Raji (cell line): ENCODE results near the gene ASPDH.
A peak's percentile ranks its signal among the peaks of the same experiment; 100 is the strongest.

Experiments
- POLR2A ChIP-seq: IDR thresholded peaks from 2 replicates; pipeline ENCODE4 v1.6.1; 2011; ENCODE audit warnings: low read depth, low read length, control low read depth; ENCODE audit not compliant: insufficient read depth

ASPDH gene

DNA sequence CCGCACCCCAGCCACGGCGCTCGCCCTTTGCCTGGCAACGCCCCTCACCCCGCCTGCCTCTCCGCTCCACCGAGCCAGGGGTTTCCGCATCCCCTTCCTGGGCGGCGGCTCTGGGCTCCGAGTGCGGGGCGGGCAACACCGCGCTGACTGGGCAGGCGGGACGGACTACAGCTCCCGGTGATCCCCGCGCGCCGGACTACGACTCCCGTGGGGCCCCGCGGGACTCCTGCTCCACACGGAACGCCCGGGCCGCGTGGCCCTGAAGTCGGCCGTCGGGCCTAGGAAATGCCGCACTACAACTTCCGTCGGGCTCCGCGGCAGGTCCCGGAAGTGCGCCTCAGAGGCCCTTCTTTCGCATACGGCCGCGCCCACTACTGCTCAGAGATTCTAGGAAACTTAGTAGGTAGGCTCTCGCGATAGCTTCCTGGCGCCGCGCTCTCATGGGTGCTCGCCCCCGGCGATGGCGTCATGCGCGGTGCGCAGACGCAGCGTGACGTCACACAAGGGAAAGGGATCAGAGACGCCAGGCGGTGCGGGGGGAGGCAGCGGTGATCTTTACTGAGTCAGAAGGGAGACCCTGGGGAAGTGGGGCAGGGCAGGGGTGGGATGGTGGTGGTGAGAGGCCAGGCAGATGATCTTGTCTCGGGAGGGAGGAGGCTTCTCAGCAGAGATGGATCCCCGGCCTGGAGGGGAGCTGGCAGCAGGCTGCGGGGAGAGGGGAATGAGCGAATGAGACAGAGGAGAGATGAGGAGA is 2.5 kb downstream of the ASPDH start, which contains the start of gene JOSD2:
Gene JOSD2 (minus strand): TSS at position 123 of the 754 bp plus-strand sequence. CDS start 760 bp downstream, outside the sequence.
- TF ChIP-seq POLR2A = peak; percentile 54

DNA sequence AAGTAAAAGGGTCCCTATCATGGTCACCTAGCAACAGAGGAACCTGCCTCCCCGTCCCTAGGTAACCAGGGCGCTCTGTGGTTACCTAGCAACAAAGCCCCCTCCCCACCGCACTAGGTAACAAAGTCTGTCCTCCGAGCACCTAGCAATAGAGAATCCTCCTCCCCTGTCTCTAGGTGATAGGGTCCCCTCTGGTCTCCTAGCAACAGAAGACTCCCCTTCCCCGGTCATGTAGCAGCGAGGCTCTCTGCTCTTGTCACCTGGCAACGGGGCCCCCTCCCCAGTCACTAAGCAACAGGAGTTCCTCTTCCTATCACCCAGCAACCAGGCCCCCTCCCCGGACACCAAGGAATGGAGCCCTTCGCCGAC is 3.0 kb downstream of the ASPDH start:
- TF ChIP-seq POLR2A = no peak

DNA sequence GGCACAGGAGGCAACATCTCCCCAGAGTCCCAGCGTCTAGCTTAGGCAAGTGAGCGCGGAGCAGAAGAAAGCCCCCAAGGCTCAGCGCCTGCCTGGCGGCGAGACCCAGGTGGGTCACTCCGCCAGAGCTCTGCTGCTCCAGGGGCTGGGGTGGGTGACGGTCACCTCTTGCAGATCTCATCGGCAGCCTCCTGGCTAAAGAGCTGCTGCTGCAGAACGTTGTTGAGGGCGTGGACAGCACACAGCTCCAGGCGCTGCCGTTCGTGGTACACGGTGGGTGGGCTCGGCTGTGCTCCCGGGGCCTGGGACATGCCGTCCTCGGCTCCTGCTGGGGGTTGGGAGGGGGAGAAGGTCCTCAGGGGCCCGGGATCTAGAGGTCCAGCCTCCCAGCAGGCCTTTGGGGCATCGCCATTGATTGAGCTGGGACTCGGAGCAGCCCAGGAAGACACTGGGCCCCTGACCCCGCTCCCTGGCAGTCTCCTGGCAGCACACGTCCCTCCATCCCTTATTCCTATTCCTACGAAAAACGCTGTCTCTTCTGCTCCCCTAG is 3.5 kb downstream of the ASPDH start:
- TF ChIP-seq POLR2A = no peak

DNA sequence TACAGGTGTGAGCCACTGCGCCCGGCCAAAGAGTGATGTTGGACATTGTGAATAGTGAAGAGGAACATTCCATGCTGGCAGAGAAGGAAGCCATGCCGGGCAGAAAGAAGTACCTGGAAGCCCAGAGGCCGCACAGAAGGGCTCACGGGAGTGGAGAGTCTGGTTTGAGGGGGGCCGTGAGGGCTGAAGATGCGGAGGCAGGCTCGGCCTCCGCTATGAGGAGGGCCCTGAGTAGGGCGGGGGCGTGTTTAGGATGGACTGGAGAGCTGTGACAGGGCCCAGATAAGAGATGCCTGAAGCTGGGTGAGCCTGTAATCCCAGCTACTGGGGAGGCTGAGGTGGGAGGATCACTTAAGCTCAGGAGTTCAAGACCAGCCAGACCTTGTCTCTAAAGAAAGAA is 4.3 kb downstream of the ASPDH start:
- no peak for TF ChIP-seq POLR2A

DNA sequence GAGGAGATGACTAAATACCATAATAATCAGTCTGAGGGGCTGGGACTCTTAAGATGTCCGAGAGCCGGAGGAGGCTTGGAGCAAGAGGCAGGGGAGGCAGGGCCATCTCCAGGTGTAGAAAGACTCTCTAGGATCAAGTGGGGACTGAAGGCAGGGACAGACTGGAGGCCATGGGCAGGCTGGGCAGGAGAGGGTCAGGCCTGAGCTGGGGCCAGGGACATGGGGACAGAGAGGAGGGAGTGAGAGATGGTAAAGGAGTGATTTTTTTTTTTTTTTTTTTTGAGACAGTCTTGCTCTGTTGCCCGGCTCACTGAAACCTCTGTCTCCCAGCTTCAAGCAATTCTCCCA is 4.9 kb downstream of the ASPDH start:
- no peak for TF ChIP-seq POLR2A

DNA sequence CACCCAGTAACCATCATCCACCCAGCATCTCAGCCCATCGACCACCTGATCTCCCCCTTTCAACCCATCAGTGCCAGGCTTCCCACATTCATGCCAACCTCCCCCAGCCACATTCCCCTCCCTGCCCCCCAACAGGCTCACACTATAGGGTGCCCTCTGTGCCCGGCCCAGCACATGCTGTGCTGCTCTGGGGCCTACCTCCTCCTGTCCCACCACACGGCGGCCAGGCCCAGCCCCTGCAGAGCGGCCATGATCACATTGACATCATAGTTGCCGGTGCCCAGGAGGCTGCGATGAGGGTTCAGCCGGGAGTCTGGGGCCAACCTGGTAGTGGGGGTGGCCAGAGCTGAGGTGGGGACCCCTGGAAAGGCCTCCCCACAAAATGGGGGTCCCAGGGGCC is 6.3 kb downstream of the ASPDH start:
- no peak for TF ChIP-seq POLR2A

DNA sequence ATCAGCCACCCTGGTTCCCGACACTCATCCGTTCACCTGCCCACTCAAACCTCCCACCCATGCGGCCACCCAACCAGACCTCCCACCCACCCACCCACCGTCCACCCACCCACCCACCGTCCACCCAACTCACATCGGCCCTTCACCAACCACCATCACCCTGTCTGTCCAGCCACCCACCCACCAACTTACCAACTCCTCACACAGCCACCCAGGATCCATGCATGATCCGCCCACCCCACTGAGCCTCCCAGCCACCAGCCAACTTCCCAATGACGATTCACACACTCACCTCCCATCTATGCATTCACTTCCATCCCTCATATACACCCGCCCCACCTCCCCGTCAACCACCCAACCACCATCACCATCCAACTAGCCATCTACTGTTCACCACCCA is 7.0 kb downstream of the ASPDH start:
- TF ChIP-seq POLR2A = no peak

DNA sequence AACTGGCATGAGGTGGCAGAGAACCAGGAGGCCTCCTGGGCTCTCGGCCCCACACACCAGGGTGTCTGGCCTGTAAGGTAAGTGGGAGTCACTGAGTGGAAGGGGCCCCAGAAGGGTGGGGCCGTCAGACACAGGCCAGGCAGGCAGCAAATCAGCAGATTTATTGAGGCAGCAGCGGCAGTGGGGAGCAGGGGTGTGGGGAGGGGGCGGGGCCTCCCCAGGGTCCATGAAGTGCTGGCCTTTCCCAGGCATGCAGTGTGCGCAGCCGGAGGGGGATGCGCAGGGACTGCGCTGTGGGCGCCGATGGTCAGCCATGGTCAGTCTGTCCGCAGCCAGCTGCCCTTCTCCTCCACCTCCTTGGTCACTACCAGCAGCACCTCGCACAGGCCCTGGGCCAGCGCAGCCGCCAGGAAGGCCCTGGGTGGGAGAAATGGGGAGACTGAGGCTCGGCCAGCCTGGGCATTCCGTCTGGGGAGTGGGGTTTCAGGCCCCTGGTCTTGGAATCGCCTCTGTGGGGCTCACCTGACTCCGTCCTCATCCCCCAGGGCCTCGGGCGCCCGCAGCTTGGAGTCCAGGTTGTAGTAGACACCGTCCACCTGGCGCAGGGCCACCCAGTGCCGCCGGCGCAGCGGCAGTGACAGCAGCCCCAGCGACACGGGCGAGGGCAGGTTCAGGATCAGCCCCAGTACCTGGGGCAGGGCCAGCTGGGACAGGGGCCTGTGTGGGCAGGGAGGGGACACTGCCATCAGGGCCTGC is 7.7 kb downstream of the ASPDH start:
- no peak for TF ChIP-seq POLR2A

DNA sequence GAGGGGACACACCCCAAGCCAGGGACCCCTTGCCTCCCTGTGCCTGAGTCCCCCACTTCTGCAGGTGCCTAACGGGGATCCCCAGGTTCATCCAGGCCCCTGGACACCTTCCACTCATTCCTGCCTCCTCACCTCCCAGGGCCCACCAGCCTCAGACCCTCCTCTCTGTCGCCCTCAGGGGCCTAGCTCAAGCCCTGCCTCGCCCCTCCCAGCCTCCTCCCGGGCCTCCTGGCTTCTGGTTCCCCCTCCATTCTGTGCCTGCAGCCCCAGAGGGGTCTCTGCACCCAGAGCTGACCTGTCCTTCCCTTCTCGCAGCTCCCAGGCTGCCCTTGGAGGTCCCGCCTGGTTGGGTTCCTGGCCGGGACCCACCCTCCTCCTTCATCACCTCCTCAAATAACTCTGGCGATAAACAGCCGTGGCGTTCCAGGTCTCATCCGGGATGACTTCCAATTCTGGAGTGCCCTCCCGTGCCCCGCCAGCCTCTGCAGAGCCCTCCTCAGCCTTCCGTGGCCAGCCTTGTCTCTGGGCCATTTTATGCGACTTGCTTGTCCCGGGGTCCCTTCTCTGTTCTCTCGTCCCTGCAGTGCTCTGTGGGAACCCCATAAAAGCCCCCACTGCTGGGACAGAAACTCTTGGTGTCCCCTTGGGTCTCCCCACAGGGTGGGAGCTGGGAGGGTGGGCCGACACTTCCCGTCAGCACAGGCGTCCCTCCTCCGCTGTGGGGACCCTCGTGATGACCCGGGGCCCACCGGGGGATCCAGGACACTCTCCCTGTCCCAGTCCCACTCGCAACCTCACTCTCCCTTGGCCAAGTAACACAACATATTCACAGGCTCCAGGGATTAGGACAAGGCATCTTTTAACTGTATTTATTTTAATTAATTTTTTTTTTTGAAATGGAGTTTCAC is 11.9 kb downstream of the ASPDH start:
- TF ChIP-seq POLR2A = no peak

DNA sequence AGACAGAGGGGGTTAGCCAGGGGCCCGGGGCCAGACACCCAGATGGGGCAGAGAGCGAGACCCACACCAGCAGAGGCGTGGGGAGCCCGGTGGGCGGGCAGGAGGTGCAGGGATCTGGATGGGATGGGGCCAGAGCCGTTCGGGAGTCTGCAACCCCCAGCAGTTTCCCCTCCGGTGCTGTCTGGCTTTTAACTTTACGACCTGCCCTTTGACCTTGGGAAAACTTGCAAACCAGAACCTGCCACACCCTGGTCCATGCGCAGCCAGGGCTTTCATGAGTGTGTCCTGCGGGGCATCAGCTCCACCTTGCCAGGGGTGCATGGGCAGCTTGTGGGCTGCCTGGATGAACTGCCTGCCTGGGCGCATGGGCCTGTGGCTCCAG is 12.5 kb downstream of the ASPDH start:
- no peak for TF ChIP-seq POLR2A

DNA sequence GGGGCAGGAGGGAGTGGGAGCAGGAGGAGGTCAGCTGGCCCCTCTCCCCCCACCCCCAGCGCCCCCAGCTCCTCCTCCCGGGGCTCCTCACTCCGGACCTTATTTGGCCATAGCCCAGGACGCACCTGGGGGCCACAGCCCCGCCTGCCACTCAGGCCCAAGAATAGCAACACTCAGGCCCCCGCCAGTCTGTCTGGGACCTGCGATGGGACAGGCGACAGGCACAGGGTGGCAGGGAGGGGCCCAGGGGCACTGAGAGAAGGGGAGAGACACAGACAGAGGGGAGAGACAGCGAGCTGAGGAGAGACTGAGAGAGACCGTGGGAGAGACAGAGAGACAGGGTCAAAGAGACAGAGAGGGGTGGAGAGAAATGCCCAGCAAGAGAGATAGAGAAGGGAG is 13.0 kb downstream of the ASPDH start:
- TF ChIP-seq POLR2A = no peak

DNA sequence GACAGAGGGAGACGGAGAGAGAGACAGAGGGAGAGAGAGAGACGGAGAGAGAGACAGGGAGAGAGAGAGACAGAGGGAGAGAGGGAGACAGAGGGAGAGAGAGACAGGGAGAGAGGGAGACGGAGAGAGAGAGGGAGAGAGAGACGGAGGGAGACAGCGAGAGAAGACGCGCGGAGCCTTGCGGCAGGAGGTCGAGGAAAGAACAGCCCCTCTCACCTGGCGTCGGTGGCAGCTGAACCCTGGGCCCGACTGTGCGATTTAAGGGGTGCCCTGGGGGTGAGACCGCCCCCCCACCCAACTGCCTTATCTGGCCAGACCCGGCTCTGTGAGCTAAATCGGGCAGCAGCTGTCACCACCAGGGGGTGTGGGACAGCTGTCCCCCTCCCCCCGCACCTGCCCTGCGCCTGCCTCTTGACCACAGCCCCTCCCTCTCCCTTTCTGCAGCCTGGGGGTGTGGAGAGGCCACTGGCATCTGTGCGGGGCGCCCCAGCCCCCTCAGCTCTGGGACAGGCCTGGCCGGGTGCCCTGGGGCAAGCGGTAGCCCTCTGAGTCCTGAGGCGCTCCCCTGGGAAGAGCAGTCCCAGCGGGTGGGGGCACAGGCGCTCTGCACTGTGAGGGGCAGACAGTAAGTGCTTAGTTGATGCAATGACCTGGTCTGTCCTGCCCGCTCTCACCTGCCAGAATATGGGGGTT is 13.5 kb downstream of the ASPDH start:
- TF ChIP-seq POLR2A = no peak

DNA sequence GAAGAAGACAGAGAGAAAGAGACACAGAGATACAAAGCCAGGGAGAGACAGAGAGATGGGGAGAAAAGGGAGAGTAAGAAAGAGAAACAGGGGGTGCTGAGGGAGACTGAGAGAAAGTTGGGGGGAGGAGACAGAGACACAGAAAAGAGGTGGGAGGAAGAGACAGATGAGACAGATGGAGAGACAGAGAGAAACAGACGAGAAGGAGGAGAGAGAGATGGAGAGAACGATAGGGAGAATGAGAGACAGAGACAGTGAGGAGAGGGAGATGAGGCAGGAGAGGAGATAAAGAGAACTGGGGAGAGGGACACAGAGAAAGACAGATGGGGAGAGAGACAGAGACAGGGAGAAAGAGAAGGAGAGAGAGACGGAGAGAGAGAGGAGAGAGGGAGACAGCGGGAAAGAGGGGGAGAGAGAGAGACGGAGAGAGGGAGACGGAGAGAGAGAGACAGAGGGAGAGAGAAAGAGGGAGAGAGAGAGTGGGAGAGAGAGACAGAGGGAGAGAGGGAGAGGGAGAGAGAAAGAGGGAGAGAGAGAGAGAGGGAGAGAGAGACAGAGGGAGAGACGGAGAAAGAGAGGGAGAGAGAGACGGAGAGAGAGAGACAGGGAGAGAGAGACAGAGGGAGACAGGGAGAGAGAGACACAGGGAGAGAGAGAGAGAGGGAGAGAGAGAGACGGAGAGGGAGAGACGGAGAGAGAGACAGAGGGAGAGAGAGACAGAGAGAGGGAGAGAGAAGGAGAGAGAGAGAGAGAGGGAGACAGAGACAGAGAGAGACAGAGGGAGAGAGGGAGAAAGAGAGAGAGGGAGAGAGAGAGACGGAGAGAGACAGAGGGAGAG is 15.3 kb downstream of the ASPDH start:
- TF ChIP-seq POLR2A = no peak

DNA sequence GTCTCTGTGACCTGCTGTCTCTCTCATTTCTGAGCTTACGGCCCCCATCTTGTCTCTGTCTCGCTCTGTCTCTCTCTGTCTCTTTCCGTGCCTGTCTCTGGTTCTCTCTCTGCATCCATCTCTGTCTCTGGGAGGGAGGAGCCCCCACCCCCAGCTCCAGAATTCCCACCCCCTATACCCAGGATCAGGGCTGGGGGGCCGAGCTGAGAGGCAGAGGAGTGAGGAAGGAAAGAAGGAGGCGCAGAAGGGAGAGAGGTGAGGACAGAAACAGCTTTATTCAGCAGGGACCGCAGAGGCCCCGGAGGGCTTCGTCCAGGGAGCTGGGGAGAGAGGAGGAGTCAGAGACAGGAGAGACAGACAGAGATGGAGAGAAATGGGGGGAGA is 16.7 kb downstream of the ASPDH start:
- TF ChIP-seq POLR2A = no peak
